Heart left ventricle (tissue), 16 donors: ENCODE measurements around the gene TSPOAP1. TPM values are rescaled to one million over a fixed set of nuclear protein-coding genes. Genes with fewer than 3 reads are reported as not detected.
A peak's percentile ranks its signal among the peaks of the same experiment; 100 is the strongest.

Experiments used
- ATAC-seq, 4 donors: fragments of 200-7000 bp; cut with Tn5 transposase; one replicate each; pipeline ENCODE4 v1.9.1; 2020 to 2022; ENCODE audit warnings: moderate library complexity in 4 of 4, mild to moderate bottlenecking in 3 of 4, moderate number of reproducible peaks in 1 of 4
- DNase-seq, 5 donors: peaks; one replicate each; pipeline ENCODE4 v3.0.0-alpha.2; 2020
- H3K27ac ChIP-seq, 12 donors: fragments of 200-600 bp; sonication (generic) in 4 of 12; one replicate each; pipeline versions ENCODE4 v1.5.0 to v1.8.0; 2016 to 2022; ENCODE audit warnings: mild to moderate bottlenecking in 2 of 12
- H3K27me3 ChIP-seq, 9 donors: fragments of 200-600 bp; sonication (generic) in 2 of 9; one replicate each; pipeline versions ENCODE4 v1.5.1 to v1.8.0; 2016 to 2022; ENCODE audit warnings: mild to moderate bottlenecking in 3 of 9
- H3K36me3 ChIP-seq, 9 donors: fragments of 200-600 bp; sonication (generic) in 2 of 9; one replicate each; pipeline versions ENCODE4 v1.5.0 to v1.8.0; 2018 to 2022; ENCODE audit warnings: mild to moderate bottlenecking in 2 of 9
- H3K4me1 ChIP-seq, 12 donors: fragments of 200-600 bp; sonication (generic) in 4 of 12; one replicate each; pipeline versions ENCODE4 v1.5.0 to v1.8.0; 2016 to 2022; ENCODE audit warnings: mild to moderate bottlenecking in 3 of 12
- H3K4me3 ChIP-seq, 12 donors: fragments of 200-600 bp; sonication (generic) in 4 of 12; one replicate each; pipeline versions ENCODE4 v1.5.0 to v1.8.0; 2017 to 2022; ENCODE audit warnings: mild to moderate bottlenecking in 9 of 12, moderate library complexity in 4 of 12
- H3K9me3 ChIP-seq, 12 donors: fragments of 200-600 bp; sonication (generic) in 4 of 12; one replicate each; pipeline versions ENCODE4 v1.5.0 to v1.8.0; 2016 to 2022; ENCODE audit warnings: mild to moderate bottlenecking in 1 of 12
- POLR2A ChIP-seq, 2 donors: fragments of 450-650 bp; IDR thresholded peaks; one replicate each; pipeline ENCODE4 v1.6.1; 2017; ENCODE audit warnings: antibody characterized with exemption in 2 of 2, mild to moderate bottlenecking in 2 of 2, moderate library complexity in 2 of 2
- WGBS, 4 donors: extraction: QIAGEN DNeasy Blood & Tissue Kit in 2 of 4; methylation state at CpG; one replicate each; pipeline versions ENCODE4 v1.1.5 to v1.1.7; 2013 to 2018; 5-methylcytosine and 5-hydroxymethylcytosine counted together
- intact Hi-C, 10 donors: fragments of 100-400 bp; cut with DNase I; formaldehyde crosslinking; loops; one replicate each; pipeline versions ENCODE4 v1.11.1 to v1.14.2; 2022
- polyA plus RNA-seq, 2 donors: library from polyadenylated mRNA; stranded (reverse); fragments of 200-250 nt; gene quantifications; one replicate each; pipeline ENCODE4 v1.2.3, GENCODE V29; 2013
- total RNA-seq, 9 donors: library from RNA; depleted of rRNA in 2 of 9; stranded (reverse); fragments of >200 nt in 2 of 9; fragmentation: NEBNext Ultra II Directional in 3 of 9; extraction: Animal tissue kit (Norgen Biotek cat#: 25700) in 3 of 9; gene quantifications; one replicate each; pipeline versions ENCODE4 v1.1.0 to v1.2.4, GENCODE V29; 2016 to 2023
- TF ChIP-seq, protein P1 (sequence below), 12 donors: fragments of 200-600 bp; sonication (generic) in 4 of 12; IDR thresholded peaks; one replicate each; pipeline versions ENCODE4 v1.5.0 to v1.8.0; 2018 to 2022; ENCODE audit warnings: antibody characterized with exemption in 12 of 12, mild to moderate bottlenecking in 5 of 12
- donor health status: ischemic (EF 13 %, LVEDD 7.1; RV severe dilation, severe dysfunction).
- donor health status: healthy with polysubstance abuse.
- donor health status: DM: no; HTN: yes; CAD: no.
- donor health status: DM: no; HTN: no; CAD: no.
- donor health status: ischemic (EF 25% LVEDD 6.9; RV normal size, moderate dysfunction).
- donor health status: ischemic (EF 25% LVEDD 5.7; RV mildly dilated, moderate dysfunction).
- donor health status: healthy.
- donor health status: DM: yes; HTN: yes; CAD: no.
- donor health status: ischemic (EF 35%, LVEDD 5.7; RV mildly dilated, moderate dysfunction).
- donor health status: nonischemic (EF 11% LVEDD 7.7; RV severe dilation, severe dysfunction).
- donor health status: DM: yes; HTN: yes; CAD: no.
- donor health status: PGD.
- donor health status: ischemic (EF 29% LVEDD 5.4; RV normal size, mild dysfunction).
- donor health status: nonischemic (EF 23%, LVEDD 6.1; RV moderate dilation, normal function).

Gene TSPOAP1
- total and polyA plus RNA-seq, 11 donors: 1.6 to 23.1 (median 13.3) TPM

DNA sequence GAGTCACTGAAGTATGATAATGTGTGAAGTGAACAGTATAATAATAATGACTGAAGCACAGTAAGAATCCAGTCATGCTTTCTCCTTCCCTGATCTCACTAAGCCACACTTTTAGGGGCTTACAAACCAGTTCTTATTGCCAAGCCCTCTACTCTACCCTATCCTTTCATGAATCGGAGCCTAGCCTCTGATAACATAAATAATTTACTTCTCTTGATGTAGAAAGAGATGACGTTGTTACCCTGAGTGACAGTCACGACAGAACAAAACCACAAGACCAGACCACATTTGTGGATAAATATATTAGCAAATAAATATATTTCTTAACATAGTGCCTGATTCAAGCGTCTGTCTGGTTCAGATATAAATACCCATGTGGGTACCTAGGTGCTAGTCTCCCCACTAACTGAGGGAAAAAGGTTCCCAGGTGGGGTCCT is 24.8 kb upstream of the TSPOAP1 start:
- TF ChIP-seq POLR2A (IDR thresholded peaks at IDR 0.05): no peak
- TF ChIP-seq, protein P1, sequence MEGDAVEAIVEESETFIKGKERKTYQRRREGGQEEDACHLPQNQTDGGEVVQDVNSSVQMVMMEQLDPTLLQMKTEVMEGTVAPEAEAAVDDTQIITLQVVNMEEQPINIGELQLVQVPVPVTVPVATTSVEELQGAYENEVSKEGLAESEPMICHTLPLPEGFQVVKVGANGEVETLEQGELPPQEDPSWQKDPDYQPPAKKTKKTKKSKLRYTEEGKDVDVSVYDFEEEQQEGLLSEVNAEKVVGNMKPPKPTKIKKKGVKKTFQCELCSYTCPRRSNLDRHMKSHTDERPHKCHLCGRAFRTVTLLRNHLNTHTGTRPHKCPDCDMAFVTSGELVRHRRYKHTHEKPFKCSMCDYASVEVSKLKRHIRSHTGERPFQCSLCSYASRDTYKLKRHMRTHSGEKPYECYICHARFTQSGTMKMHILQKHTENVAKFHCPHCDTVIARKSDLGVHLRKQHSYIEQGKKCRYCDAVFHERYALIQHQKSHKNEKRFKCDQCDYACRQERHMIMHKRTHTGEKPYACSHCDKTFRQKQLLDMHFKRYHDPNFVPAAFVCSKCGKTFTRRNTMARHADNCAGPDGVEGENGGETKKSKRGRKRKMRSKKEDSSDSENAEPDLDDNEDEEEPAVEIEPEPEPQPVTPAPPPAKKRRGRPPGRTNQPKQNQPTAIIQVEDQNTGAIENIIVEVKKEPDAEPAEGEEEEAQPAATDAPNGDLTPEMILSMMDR (IDR thresholded peaks at IDR 0.05): no peak
- intact Hi-C loops: loop anchor here in 6 of 10 donors (2.0 to 5.0 kb wide), 3 partner anchors 63 to 164 kb away; partner anchors contain the start of gene RNF43 (in 5 of the 6)
- no peak for ATAC-seq

DNA sequence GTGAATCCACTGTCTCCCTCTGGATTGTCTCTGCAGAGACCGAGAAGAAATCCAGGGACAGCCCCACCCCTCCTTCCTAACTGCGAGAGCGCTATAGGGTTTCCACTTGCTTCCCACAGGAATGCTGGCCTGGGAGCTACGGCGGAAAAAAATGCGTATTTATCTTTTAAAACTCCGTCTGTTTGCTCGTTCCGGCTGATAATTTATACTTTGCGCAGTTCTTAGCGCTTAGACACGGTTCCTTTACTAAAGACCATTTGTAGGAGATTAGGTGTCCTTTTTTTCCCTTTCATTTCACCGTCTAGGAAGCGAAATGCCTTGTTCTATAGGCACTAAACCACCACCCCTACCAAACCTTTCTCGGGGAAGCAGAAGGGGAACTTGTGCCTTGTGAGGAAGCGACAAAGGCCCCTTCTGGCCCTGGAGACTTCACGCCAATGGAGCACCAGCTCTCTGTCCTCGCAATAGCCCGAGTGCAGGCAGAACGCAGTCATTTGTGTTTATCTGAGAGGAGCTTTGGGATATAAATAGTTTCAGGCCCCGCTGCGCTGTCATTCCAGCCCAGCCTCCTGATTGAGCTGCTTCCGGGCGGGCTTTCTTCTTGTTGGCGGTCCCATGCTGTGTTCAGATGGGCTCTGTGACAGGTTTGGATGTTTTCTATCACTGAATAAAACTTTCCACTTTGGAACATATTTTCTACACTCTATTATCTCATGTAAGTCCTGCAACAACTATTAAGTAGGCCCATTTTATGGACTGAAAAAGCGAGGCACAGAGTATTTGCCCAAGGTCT is 24.2 kb upstream of the TSPOAP1 start:
- TF ChIP-seq, protein P1 (IDR thresholded peaks at IDR 0.05): no peak
- TF ChIP-seq POLR2A (IDR thresholded peaks at IDR 0.05): peak; percentile 60 to 66
- Histone ChIP-seq H3K4me3 (peak overlapping the region; percentile 70 to 98 (median 88)), H3K27ac (peak overlapping the region; percentile 84 to 98 (median 94)), H3K9me3 (no peaks in the 10 kb centered on the region), H3K36me3 (peaks cover 0 to 34% (median 32%) of the 10 kb centered on the region in 9 donors), H3K27me3 (no peaks in the 10 kb centered on the region), H3K4me1 (peaks cover 0 to 44% (median 17%) of the 10 kb centered on the region in 12 donors)
- ATAC-seq (peak; percentile 43 to 74 (median 60)), DNase-seq (peak in 4 of 5 donors; percentile 39 to 67 (median 56))
- 2 to 3% (median 3%) methylated on average over 26 of the region's 26 CpGs for WGBS, 4 donors
- intact Hi-C loops: loop anchor here in 8 of 10 donors (1.0 to 5.0 kb wide), 4 partner anchors 64 to 165 kb away; partner anchors contain the start of gene RNF43 (in 8 of the 8)

More for the DNA sequence above, 24.8 kb upstream of the TSPOAP1 start:
- Histone ChIP-seq H3K4me1 (peaks cover 0 to 39% (median 17%) of the 10 kb centered on the region in 12 donors), H3K9me3 (no peaks in the 10 kb centered on the region), H3K27me3 (no peaks in the 10 kb centered on the region), H3K36me3 (peaks cover 0 to 28% (median 27%) of the 10 kb centered on the region in 9 donors), H3K4me3 (peak overlapping the region in 8 of 12 donors; percentile 76 to 98 (median 90)), H3K27ac (peak overlapping the region in 11 of 12 donors; percentile 84 to 98 (median 94))
- WGBS, 4 donors: 73 to 79% (median 78%) methylated on average over 4 of the region's 4 CpGs
- DNase-seq: no peak

DNA sequence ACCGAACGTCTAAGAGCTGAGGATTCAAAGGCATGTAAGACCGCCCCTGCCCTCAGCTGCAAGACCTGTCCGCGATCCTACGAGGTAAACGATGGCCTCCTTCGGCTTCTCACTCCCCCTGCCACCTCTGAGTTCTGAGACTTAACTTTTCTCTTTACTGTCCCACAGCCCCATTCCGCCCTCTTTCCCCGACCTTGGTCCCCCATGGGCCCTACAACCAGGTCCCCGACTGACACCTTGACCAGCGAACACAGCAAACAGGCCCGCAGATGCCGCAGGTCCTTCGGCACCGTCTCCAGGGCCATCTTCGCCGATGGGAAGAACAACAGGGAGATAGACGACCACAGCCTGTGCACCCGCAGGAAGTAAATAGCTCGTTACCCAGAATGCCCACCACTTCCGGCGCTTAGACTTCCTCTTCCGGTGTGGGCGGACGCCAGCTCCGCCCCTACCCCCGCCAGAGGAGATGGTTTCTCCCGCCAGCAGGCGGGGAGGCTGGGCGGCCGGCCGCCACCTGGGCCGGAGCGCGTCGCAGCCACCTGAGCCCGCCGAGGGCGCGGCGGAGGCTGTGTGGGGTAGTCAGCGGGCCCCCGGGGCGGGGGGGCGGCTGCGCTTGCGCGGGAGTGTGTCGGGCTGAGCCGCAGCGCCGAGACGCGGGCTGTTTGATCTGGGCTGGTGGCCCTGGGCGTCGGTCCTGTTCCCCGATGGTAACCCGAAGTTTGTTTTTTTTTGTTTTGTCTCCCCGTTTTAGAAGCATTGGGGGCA is 23.4 kb upstream of the TSPOAP1 start, which contains the start of gene SUPT4H1:
SUPT4H1 (minus strand) TSS at position 371 of the 765 bp plus-strand sequence; CDS start at position 305, 66 bp downstream.
- 0 to 1% (median 0%) methylated on average over 49 to 60 of the region's 60 CpGs for WGBS, 4 donors
- Histone ChIP-seq H3K27me3 (no peaks in the 10 kb centered on the region), H3K9me3 (no peaks in the 10 kb centered on the region), H3K36me3 (peaks cover 0 to 42% (median 39%) of the 10 kb centered on the region in 9 donors), H3K27ac (peak within 1 kb of the TSS; percentile 84 to 98 (median 94)), H3K4me1 (peaks cover 0 to 51% (median 17%) of the 10 kb centered on the region in 12 donors), H3K4me3 (peak within 1 kb of the TSS; percentile 70 to 98 (median 88))
- DNase-seq: peak; percentile 88 to 93 (median 90)
- TF ChIP-seq, protein P1 (IDR thresholded peaks at IDR 0.05): peak in 2 of 12 donors; percentile 16 to 21
- peak in 1 of 2 donors; percentile 91 for TF ChIP-seq POLR2A (IDR thresholded peaks at IDR 0.05)
- intact Hi-C loops: loop anchor here in 8 of 10 donors (1.0 to 5.0 kb wide), 4 partner anchors 65 to 165 kb away; partner anchors contain the start of gene RNF43 (in 8 of the 8)
- peak; percentile 96 to 98 (median 97) for ATAC-seq
